ENCODE data around the gene TRMT6.

GRCh38 chr20:5893621-5894020 lies 56.7 kb downstream of the TRMT6 start:
- TF ChIP-seq CTCF (IDR thresholded peaks at IDR 0.05) (no peak), EP300 (IDR thresholded peaks at IDR 0.05) (no peak)
